HUES48 (cell line): ENCODE results near the gene SMARCB1.
A peak's percentile ranks its signal among the peaks of the same experiment; 100 is the strongest.

ENCODE experiments used
- H3K27ac ChIP-seq: one replicate; pipeline ENCODE4 v1.7.0; 2013; ENCODE audit warnings: low read depth, low read length, inconsistent platforms
- H3K27me3 ChIP-seq: 2 replicates; pipeline ENCODE4 v1.6.1; 2013; ENCODE audit warnings: mild to moderate bottlenecking, low read length; ENCODE audit not compliant: control insufficient read depth, insufficient read depth
- H3K36me3 ChIP-seq: 2 replicates; pipeline ENCODE4 v1.6.1; 2013; ENCODE audit warnings: low read length; ENCODE audit not compliant: control insufficient read depth, insufficient read depth
- H3K4me1 ChIP-seq: 2 replicates; pipeline ENCODE4 v1.6.1; 2013; ENCODE audit warnings: mild to moderate bottlenecking, low read length; ENCODE audit not compliant: control insufficient read depth, insufficient read depth
- H3K4me3 ChIP-seq: 2 replicates; pipeline ENCODE4 v1.5.1; 2013; ENCODE audit warnings: mild to moderate bottlenecking, low read depth, low read length
- H3K9ac ChIP-seq: 2 replicates; pipeline ENCODE4 v1.6.1; 2013; ENCODE audit warnings: mild to moderate bottlenecking, low read depth, low read length, moderate library complexity
- H3K9me3 ChIP-seq: 2 replicates; pipeline ENCODE4 v1.6.1; 2013; ENCODE audit warnings: low read length; ENCODE audit not compliant: control insufficient read depth, insufficient read depth

Gene SMARCB1

DNA sequence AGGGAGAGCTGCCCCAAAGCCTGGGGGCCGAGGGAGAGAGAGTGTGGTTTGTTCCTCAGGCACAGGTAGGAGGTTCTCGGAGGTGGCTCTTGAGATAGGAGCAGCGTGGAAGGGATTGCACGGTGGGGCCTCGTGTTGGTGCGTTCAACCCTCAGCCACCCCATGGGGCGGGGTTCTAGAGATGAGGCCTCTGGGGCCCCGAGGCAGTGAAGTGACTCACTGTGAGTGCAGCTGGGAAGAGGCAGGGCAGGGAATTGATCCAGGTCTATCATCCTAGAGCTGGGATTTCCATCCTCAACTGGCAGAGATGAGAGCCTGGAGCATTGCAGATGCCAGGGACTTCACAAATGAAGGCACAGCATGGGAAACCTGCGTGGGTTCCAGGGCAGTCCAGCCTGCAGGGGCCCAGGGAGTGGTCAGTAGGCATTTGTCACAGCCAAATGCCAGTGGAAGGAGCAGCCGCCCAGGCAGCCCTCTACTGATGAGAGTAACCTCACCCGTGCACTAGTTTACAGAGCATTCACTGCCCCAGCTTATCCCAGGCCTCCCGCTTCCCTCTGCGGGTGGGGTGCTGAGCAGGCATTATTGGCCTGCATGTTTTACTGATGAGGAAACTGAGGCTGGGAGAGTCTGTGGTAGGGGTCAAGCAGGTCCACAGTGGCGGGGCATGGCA, 5.1 kb upstream of the SMARCB1 start:
- Histone ChIP-seq H3K9ac (no peak overlapping the region), H3K9me3 (no peaks in the 10 kb centered on the region), H3K4me3 (no peak overlapping the region), H3K36me3 (no peaks in the 10 kb centered on the region), H3K27ac (no peak overlapping the region), H3K4me1 (peaks cover 6% of the 10 kb centered on the region), H3K27me3 (no peaks in the 10 kb centered on the region)

DNA sequence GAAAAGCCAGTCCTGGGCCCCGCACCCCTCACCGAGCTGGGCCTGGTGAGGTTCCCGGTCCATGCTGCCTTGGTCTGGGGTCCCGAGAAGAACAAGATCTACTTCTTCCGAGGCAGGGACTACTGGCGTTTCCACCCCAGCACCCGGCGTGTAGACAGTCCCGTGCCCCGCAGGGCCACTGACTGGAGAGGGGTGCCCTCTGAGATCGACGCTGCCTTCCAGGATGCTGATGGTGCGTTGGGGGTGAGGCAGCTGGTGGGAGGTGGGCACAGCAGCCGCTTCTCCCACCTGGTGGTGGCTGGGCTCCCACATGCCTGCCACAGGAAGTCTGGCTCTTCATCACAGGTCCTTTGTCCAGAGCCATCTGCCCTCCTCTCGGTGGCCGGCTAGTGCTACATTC, 4.5 kb upstream of the SMARCB1 start:
- Histone ChIP-seq H3K9ac (no peak overlapping the region), H3K4me3 (no peak overlapping the region)

DNA sequence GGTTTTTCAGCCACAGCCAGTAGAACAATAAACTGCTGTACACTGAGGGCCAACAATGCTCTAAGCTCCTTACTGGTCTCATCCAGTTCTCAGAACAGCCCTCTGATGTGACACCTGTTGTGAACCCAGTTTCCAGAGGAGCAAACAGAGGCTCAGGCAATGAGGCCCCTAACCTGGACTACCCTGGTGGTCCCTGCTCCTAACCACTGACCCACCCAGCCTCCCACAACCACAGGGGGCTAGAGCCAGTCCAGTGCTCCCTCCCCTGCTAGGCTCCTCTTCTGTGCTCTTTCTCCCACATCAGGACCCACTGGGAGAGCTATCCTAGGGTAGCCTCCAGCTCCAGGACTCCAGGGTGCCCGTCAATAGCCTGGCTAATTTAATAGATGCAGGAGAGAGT, 4.1 kb upstream of the SMARCB1 start:
- no peak overlapping the region for H3K27ac ChIP-seq
- H3K4me3 ChIP-seq: no peak overlapping the region
- peaks cover 6% of the 10 kb centered on the region for H3K4me1 ChIP-seq
- H3K27me3 ChIP-seq: no peaks in the 10 kb centered on the region
- H3K9me3 ChIP-seq: no peaks in the 10 kb centered on the region
- H3K9ac ChIP-seq: no peak overlapping the region
- no peaks in the 10 kb centered on the region for H3K36me3 ChIP-seq

More for the DNA sequence above, 4.5 kb upstream of the SMARCB1 start:
- H3K36me3 ChIP-seq: no peaks in the 10 kb centered on the region
- H3K27me3 ChIP-seq: no peaks in the 10 kb centered on the region
- H3K27ac ChIP-seq: no peak overlapping the region
- H3K4me1 ChIP-seq: peaks cover 6% of the 10 kb centered on the region
- H3K9me3 ChIP-seq: no peaks in the 10 kb centered on the region

DNA sequence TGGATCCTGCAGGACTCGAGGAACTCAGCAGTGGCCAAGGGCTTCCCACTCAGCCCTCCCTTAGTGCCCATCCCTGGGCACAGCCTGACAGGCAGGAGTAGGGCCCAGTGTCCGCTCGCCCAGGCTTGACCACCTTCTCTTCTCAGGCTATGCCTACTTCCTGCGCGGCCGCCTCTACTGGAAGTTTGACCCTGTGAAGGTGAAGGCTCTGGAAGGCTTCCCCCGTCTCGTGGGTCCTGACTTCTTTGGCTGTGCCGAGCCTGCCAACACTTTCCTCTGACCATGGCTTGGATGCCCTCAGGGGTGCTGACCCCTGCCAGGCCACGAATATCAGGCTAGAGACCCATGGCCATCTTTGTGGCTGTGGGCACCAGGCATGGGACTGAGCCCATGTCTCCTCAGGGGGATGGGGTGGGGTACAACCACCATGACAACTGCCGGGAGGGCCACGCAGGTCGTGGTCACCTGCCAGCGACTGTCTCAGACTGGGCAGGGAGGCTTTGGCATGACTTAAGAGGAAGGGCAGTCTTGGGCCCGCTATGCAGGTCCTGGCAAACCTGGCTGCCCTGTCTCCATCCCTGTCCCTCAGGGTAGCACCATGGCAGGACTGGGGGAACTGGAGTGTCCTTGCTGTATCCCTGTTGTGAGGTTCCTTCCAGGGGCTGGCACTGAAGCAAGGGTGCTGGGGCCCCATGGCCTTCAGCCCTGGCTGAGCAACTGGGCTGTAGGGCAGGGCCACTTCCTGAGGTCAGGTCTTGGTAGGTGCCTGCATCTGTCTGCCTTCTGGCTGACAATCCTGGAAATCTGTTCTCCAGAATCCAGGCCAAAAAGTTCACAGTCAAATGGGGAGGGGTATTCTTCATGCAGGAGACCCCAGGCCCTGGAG, 3.3 kb upstream of the SMARCB1 start:
- H3K4me3 ChIP-seq: no peak overlapping the region
- no peak overlapping the region for H3K27ac ChIP-seq
- no peak overlapping the region for H3K9ac ChIP-seq
- H3K9me3 ChIP-seq: no peaks in the 10 kb centered on the region
- H3K36me3 ChIP-seq: no peaks in the 10 kb centered on the region
- H3K4me1 ChIP-seq: peaks cover 6% of the 10 kb centered on the region
- no peaks in the 10 kb centered on the region for H3K27me3 ChIP-seq

DNA sequence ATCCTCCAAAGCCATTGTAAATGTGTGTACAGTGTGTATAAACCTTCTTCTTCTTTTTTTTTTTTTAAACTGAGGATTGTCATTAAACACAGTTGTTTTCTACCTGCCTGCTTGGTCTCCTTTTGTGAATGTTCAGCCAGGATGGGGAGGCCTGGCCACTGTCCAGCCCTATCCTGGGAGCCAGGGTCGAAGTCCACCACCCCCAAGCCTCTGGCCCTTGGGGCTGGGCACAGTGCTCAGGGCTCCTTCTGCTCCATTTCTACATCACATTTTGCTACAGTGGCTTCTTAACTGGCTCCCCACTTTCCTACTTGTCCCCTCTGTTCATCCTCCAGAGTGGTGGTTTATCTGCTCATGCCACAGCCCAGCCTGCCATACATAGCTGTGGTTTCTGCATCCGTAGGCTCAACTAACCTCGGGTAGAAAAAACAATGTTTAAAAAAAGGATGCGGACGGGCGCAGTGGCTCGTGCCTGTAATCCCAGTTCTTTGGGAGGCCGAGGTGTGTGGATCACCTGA, 2.5 kb upstream of the SMARCB1 start:
- Histone ChIP-seq H3K9ac (no peak overlapping the region), H3K36me3 (no peaks in the 10 kb centered on the region), H3K9me3 (no peaks in the 10 kb centered on the region), H3K4me3 (no peak overlapping the region), H3K27ac (no peak overlapping the region), H3K27me3 (no peaks in the 10 kb centered on the region), H3K4me1 (peaks cover 14% of the 10 kb centered on the region)

DNA sequence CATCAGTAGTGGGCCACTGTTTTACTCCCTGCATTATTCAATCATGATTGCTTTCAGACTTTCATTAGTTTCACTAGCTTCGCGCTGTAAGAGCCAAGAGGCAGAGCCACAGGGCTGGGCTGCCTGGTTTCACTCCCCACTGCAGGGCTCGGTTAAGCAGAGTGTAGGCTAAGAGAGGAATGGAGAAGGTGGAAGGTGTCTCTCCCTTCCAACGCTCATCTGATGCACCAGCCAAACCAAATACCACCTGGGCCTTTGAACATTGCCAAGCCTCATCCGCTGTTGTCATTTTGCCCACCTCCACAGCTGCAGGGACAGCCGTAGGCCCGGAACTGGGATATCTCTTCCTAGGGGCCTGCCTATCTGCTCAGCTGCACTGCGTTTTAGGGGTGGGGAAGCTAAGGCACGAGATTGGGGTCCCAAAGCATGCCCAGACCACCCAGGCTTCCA, 480 bp upstream of the SMARCB1 start:
- peaks cover 18% of the 10 kb centered on the region for H3K4me1 ChIP-seq
- peaks cover 3% of the 10 kb centered on the region; the same call in 1 of the 2 replicates for H3K36me3 ChIP-seq
- H3K9me3 ChIP-seq: no peaks in the 10 kb centered on the region
- H3K9ac ChIP-seq: peak overlapping the region; percentile 98
- H3K27ac ChIP-seq: peak overlapping the region; percentile 100
- no peaks in the 10 kb centered on the region for H3K27me3 ChIP-seq
- peak overlapping the region; percentile 88 for H3K4me3 ChIP-seq

DNA sequence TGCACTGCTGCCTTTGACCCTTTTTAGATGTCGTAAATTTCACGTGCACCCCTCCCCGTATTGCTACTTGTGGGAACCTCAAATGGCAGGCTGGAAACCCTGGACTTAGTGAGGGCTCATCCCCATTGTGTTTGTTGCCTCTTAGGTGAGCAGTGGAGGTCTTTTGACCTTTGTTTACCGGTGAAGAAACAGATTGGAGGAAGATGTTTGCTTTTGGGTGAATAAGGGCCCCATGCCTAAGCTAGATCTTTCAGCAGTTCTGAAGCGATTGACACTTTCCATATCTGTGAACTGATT, 782 bp downstream of the SMARCB1 start:
- Histone ChIP-seq H3K27ac (peak overlapping the region; percentile 100), H3K36me3 (peaks cover 16% of the 10 kb centered on the region; the same call in 1 of the 2 replicates), H3K9ac (peak overlapping the region; percentile 70), H3K4me3 (peak overlapping the region; percentile 88), H3K4me1 (peaks cover 18% of the 10 kb centered on the region), H3K27me3 (no peaks in the 10 kb centered on the region), H3K9me3 (no peaks in the 10 kb centered on the region)

DNA sequence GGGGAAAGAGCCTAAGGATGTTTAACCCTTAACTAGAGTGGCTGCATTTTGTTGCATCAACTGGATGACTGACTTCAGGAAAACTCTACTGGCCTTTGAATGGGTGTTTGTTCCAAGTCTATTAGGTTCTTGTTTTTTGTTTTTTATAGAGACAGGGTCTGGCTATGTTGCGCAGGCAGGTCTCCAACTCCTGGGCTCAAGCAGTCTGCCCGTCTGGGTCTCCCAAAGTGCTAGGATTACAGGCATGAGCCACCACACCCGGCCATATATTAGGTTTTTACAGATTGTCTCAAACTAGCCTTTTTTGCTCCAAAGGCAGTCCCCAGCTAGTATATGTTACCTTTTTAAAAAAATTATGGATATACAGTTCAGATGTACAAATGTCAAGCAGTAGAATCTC, 1.1 kb downstream of the SMARCB1 start:
- peak overlapping the region; percentile 100 for H3K27ac ChIP-seq
- H3K4me3 ChIP-seq: peak overlapping the region; percentile 88
- H3K27me3 ChIP-seq: no peaks in the 10 kb centered on the region
- H3K9ac ChIP-seq: peak overlapping the region; percentile 70; the same call in 1 of the 2 replicates
- peaks cover 18% of the 10 kb centered on the region for H3K4me1 ChIP-seq
- H3K9me3 ChIP-seq: no peaks in the 10 kb centered on the region
- peaks cover 19% of the 10 kb centered on the region for H3K36me3 ChIP-seq

DNA sequence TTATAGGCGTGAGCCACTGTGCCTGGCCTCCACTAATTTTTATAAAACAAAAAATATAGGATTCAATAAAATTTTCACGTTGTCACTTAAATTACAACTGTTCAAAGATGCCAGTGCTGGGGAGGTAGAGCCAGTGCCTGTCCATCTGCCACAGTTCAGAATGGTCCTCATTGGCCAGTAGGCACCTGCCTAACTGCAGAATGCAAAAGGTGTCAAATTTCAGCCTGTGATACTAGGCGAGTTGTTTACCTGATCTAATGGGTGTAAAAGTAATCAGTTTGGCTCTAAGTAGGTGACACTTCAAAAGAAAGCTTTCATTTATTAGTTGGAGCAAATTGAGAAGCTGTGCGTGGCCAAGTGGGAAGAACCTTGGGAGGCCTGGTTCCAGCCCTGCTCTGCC, 2.4 kb downstream of the SMARCB1 start:
- peaks cover 18% of the 10 kb centered on the region for H3K4me1 ChIP-seq
- no peak overlapping the region for H3K4me3 ChIP-seq
- no peaks in the 10 kb centered on the region for H3K9me3 ChIP-seq
- H3K27me3 ChIP-seq: no peaks in the 10 kb centered on the region
- peak overlapping the region; percentile 7 for H3K27ac ChIP-seq
- no peak overlapping the region for H3K9ac ChIP-seq
- H3K36me3 ChIP-seq: peaks cover 30% of the 10 kb centered on the region

DNA sequence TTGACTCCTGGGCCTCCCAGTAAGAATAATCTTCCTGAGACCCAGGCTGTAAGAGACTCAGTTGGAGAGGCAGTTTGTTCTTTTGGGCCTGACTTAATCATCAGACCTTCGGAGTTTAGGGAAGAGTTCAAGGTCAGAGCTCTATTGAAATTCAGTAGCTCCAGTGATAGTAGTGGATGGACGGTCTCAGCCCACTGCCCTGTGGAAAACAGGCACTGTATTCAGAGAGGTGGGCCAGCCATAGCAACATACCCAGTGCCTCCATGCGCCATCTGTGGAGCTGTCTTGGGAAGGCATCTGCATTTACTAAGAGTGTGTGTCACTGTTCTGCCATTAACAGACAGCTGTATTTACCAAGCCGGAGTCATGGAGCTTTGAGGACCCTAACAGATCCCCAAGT, 2.9 kb downstream of the SMARCB1 start:
- Histone ChIP-seq H3K36me3 (peaks cover 36% of the 10 kb centered on the region), H3K9ac (no peak overlapping the region), H3K27ac (peak overlapping the region; percentile 7), H3K4me1 (peaks cover 18% of the 10 kb centered on the region), H3K9me3 (no peaks in the 10 kb centered on the region), H3K4me3 (no peak overlapping the region), H3K27me3 (no peaks in the 10 kb centered on the region)
